GM21786 (cell line): ENCODE data around the gene TDRD3.

ENCODE experiments used
- ATAC-seq: cut with Tn5 transposase; IDR thresholded peaks from one replicate; pipeline ENCODE4 v1.9.1; 2021; ENCODE audit not compliant: unreplicated experiment

TDRD3 gene

DNA sequence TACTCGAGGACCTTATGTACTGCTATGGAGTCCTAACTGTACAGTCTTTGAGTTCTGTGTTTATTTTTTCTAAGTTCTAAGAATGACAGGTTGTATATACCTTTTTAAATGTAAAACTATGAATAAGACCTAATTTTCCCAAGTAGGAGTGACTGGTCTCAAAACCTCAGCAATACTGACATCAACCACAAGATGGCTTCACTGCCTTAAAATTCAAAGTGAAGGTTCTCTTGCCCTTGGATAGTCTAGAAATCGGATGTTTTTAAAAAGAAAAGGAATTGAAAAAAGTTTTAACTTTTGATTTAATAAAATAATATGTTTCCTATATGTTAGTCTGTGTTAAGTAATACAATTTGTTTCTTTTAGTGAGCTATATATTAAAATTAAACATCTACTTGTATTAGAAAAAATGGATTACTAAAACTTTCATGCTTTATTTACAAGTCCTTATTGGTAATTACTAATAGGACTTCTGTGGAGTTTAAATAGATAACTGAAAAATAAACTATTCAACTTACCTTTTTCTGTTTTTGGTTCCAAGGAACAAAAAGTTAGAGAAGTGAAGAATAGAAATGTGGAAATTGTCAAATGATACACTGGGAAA lies 52.0 kb downstream of the TDRD3 start:
- no peak for ATAC-seq

DNA sequence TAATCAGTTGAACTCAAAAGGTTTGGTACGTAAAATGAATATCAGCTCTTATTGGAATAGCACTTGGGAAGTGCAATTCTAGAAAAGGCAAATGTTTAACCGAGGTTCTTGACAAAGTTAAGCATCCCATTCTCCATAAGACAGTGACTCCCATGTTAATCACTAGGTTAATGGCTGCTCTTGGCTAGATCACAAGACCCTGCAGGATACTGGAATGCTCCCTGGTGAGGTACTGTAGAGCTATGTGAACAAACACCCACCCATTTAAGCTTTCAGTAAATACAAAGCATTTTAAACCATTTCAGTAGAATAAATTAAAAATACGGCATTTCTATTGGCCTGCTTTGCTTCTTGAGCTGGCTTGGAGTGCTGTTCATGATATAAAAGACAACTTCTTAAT lies 56.5 kb downstream of the TDRD3 start:
- ATAC-seq = no peak

DNA sequence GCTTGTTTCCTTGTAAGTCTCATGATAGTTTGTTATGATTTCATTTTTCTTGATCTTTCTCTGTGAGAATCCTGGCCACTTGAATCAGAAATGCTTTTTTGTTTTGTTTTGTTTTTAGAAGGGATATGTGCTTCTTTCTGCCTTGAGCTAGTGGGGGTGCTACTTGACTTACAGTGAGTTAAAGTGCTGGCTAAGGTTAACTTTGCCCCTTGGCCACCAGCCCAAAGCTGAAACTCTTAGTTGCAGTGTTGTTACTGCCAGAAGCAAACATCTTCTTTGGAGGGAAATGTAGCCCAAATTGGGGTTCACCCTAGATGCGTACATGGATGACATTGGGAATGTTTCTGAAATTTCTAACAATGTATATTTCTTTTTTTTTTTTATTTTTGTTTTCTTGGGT lies 57.4 kb downstream of the TDRD3 start:
- no peak for ATAC-seq

DNA sequence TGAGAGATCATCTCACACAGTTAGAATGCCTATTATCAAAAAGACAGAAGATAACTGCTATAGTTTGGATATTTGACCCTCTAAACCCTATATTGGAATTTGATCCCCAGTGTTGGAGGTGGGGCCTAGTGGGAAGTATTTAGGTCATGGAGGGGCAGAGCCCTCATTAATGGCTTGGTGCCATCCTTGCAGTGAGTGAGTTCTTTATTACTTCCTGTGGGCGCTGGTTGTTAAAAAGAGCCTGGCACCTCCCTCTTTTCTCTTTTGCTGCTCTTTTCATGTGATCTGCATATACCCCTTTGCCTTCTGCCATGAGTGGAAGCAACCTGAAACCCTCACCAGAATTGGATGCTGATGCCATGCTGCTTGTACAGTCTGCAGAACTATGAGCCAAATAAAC lies 66.8 kb downstream of the TDRD3 start:
- ATAC-seq = no peak

DNA sequence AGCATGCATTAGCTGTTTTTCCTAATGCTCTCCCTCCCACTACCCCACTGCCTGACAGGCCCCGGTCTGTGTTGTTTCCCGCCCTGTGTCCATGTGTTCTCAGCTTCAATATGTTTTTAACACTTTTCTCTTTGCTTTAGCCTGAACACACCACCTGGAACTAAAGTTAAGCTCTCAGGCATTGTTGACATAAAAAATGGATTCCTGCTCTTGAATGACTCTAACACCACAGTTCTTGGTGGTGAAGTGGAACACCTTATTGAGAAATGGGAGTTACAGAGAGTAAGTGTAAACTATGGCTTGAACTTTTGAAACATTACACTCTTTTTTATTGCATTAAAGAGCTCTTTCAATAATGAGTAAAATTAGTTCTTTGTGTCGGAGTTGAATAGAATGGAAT lies 70.1 kb downstream of the TDRD3 start:
- no peak for ATAC-seq

DNA sequence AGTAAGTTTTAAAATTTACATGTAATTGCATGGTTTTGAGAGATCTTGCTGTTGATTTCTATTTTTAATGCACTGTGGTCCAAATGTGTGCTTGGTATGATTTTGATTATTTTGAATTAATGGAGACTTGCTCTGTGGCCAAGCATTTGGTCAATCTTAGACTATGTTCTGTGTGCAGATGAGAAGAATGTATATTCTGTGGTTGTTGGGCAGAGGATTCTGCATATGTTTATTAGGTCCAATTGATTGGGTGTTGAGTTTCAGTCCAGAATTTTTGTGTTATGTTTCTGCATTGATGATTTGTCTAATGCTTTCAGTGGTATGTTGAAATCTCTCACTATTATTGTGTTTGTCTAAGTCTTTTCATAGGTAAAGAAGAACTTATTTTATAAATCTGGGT lies 82.3 kb downstream of the TDRD3 start:
- ATAC-seq = no peak

DNA sequence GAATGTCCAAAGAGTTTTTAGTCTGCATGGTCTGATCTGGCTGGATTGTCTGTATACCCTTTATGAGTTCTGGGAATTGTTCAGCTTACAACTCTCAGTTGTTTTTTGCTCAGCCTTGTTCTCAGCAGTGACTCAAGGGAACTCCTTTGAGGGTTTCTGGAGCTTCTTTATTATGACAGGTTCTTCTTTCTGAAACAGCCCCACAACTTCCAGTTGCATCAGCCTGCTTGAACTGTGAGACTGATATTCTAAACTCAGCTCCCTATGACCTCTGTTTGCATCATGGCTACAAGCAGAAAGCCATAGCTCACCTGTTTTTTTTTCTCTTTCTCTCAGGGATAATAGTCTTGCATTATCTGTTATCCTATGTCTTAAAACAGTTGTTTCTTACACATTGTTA lies 85.0 kb downstream of the TDRD3 start:
- ATAC-seq = no peak

DNA sequence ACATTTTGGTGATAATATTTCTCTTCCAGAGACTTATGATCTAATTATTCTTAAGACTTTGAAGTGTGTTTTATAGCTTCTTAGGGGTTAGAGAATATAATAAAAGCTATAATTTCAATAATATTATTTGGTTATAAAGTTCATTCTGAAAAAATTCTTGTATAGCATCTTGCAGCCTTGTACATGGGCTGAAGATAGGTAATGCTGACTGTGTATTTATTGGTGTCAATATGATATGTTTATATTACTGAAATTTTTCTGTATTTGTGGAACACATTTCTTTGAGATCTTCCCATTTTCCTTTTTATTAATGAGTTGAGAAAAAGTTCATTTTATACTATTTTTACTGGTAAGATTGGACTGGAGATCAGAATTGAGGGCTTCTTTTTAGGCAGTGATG lies 87.8 kb downstream of the TDRD3 start:
- no peak for ATAC-seq

DNA sequence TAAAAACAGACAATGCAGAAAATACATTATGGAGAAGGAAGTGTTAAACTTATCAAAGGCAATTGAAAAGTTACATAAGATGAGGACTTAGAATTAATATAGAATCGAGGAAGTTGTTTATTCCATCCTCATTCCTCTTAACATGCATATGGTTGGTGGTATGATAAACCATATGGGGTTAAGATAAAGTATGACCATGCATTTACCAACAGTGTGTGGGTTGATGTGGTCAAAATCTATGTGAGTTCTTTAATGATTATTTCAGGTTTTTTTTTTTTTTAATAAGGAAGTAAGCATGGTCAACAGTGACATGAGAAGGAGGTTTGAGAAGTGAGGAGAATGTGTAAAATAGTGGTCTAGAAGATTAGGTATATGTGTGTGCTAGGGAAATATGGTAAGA lies 94.5 kb downstream of the TDRD3 start:
- no peak for ATAC-seq

DNA sequence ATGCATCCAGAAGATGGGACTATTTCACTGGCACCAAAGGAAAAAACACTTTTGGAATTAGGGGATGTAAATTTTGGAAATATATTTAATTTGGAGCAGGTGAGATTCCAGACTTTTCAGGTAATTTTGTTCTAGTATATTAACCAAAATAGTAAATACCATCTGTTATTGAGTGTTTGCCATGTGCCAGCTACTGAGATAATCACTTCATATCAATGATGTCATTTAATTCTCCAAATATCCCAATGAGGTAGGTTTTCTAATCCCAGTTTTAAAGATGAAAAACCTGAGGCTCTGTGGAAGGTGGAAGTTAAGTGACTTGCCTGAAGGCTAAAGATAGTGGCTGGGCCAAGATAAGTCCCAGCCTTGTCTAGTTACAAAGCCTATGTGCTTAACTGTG lies 95.2 kb downstream of the TDRD3 start:
- ATAC-seq = no peak

DNA sequence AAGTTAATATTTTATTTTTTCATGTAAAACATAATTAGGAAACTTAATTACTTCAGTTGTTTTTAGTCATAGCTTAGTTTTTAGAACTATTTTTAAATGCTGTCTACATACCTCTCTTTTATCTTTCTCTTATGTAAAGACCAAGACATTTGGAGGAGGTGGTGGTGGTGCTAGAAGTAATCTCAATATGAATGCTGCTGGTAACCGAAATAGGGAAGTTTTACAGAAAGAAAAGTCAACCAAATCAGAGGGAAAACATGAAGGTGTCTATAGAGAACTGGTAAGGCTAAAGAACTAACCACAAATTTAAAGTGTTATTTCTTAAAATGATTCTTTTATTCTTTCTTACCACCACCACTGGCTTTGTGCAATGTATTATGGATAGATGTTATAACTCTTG lies 97.3 kb downstream of the TDRD3 start:
- no peak for ATAC-seq

DNA sequence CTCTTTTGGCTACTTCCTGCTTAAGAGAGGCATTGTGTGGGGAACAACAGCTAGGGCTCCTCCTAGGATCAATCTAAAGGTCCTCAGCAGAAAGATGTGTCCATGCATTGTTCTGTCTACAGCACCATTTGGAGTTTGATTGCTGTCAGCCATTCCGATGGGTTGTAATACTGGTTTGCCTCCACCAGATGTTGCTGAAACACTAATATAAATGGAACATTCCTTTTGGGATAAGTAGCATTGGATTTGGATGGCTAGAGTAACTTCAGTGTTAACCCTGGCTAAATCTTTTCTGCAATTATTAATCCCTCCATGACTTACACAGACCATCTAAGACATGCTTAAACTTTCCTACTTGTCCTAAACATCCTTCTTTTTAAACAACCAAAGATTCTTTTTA lies 104.2 kb downstream of the TDRD3 start:
- no peak for ATAC-seq

DNA sequence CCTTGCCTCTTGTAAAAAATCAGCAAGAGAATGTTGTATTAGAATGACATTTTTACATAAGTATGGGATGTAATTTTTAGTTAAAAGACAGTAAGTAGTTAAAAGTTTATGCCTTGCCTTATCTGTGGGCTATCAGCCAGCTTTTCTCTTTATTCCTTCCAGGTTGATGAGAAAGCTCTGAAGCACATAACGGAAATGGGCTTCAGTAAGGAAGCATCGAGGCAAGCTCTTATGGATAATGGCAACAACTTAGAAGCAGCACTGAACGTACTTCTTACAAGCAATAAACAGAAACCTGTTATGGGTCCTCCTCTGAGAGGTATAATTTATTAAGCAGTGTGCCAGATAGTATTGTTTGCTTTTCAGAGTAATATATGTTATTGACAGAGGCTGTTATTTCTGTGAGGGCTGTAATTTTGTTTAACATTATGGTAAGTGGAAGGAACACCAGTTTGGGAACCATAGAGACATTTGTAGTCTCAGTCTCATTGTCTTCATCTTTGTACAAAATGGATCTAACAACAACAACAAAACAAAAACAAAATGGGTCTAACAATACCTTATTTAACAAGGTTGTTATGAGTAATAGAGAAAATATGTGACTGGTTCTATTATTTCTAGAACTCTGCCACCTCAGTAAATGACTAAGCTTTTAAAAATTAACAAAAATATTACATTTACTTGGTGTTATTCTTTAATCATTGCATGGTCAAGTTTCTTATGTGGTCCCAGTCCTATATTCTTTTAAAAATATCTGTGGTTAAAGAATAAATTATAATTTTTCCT lies 112.8 kb downstream of the TDRD3 start:
- no peak for ATAC-seq

DNA sequence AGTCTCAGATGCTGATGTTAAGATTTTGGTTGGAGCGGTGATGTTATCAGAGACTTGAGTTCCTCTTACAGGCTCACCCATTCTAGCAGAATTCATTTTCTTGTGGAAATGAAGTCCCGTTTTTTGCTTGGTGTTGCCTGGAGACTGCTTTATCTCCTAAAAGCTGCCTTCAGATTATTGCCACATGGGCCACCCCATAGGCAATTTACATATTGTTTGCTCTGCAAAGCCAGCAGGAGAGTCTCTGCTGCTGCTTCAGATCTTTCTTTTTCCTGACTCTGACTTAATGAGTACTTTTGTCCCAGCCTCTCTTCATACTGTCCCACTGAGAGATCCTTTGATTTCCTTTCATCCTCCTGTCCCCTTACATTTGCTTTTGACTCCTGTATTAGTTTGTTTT lies 114.6 kb downstream of the TDRD3 start:
- no peak for ATAC-seq

DNA sequence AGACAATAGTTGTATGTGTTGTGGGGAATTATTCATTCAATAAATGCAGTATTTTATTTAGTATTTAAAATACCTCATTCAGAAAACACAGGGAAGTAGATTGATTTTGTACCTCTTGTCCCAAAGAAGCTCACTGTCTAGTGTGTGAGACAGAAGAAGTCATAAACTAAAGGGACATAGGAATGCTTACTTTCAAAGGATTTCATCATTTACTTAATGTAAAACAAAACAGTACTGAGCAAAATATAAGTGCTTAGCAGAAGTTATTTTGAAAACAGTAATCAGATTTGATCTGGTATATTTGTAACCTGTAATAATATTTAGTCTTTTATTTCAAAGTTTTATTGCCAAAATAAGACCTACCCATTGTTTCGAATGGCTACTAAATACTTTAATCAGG lies 117.9 kb downstream of the TDRD3 start:
- no peak for ATAC-seq

DNA sequence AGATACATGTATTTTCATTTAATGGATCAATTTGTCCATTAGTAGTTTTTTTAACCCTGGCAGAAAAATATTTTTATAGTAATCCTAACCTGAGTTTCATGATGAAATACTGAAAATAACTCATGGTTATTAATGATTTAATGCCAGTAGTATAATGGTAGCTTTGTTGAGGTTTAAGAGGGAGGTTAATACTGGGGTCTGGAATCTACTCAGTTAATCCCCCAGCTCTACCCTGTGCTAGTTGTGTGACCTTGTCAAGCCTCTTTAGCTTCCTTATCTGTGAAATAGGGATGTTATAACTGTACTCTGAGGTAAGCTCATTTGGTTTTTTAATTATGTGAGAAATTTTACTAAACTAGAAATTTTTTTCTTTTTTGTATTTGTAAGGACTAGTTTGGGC lies 122.5 kb downstream of the TDRD3 start:
- ATAC-seq = no peak

DNA sequence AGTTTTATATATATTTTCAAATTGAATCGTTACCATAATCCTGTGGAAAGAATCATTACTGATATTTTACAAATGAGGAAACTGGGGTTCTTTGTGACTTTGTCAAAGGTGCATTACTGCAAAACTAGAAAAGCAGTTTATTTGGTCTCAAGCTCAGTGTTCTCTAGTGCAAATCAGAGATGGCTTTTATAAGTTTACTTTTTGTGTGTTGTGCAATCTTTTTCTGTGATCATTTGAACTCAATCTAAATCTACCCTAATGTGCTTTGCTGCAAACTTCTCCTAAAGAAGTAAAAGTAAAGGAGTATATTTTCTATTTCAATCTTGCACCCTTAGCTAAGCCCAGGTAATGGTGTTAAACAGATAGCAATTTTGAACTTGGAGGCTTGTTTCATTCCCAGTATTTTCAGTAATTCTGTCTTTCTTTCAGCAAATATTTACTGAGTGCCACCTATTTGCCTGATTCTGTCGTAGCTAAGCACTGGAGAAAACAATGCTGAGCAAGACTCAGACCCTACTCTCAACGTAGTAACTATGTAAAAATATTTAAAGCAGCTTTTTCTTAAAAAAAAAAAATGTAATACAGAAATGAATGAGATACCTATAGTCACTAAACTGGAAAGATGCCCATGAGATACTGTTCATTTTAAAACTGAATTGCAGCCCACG lies 124.0 kb downstream of the TDRD3 start:
- ATAC-seq = no peak

DNA sequence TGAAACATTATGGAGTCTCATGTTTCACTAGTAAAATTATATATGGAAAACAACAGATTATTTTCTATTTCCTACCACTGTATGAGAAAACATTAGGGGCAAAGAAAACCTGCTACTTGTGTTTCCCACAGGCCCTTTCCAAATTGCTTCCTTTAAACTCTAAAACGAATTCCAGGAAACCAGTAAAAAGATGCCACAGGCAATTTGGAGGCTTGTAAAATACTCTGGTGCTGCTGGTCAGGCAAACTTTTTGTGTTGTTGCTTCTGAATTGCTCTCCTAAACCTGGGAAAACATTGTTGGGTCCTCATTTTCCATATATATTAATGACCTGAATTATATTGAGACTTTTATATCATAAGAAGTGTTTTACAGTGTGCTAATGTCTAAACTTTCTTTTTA lies 141.5 kb downstream of the TDRD3 start:
- ATAC-seq = no peak

DNA sequence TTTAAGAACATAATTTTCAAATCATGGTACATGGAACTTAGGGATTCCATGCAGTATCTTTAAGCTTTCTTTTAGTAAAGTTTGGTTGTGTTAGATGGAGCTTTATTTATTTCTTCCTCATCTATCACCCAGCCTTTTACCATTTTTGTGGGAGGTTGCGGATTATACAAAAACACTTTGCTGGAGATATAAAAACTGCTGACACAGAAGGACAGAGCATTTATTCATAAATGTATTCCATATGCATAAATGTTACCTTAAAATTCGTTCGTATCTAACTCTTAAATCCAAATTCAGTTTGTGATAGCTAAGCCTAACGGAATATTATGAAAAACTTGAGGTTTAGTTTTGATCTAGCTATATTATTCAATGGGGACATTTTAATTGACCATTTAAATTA lies 143.3 kb downstream of the TDRD3 start:
- no peak for ATAC-seq

DNA sequence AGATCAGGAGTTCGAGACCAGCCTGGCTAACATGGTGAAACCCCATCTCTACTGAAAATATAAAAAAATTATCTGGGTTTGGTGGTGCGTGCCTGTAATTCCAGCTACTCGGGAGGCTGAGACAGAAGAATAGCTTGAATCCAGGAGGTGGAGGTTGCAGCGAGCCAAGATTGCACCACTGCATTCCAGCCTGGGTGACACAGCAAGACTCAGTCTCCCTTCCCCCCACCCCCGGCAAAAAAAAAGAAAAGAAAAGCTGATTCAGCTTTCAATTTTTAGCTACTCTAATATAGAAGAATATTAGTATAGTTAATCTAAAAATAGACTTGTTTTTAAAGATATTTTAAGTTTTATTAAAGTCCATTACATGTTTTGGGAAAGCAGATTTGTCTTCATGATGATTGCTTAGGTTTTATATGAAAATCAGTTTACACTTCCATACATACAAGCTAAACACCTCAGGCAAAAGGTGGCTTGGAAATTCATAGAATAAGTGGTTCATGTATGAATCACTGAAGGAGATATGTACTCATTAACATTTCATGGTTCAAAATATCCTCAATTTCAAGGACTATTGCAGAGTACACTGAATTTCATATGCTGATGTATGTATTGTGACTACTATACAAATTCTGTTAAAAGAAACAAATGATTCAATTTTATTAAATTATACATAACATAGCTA lies 165.2 kb downstream of the TDRD3 start:
- ATAC-seq = no peak

DNA sequence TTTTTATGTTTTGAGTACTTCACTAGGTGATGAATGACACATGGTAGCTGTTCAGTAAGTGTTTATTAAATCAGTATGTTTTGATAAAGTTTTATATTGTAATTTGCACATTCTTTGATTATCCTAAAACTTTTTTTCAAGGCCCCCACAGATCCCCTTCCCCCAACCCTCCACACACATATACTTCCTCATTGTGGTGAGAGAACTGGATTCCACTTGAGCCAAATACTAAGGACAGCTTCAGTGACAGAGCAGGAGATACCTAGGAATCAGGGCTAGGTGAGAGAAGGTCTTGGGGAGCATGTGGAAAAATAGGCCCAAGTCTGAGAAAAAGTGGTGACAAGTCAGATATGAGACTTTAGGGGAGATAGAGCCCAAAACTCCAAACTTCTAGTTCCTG lies 174.6 kb downstream of the TDRD3 start:
- ATAC-seq = no peak
